Activated CD8-positive, alpha-beta memory T cell treated with anti-CD3 and anti-CD28 coated beads for 36 hours (primary cell): ENCODE results near the gene IPP. TPM values are rescaled to one million over a fixed set of nuclear protein-coding genes. Genes with fewer than 3 reads are reported as not detected.

Source experiments
- CTCF ChIA-PET: fragments of 350-600 bp; sonication (Branson Sonifier 250); formaldehyde crosslinking; loops from one replicate; lab custom pipeline; 2021; ENCODE audit warnings: antibody characterized with exemption; lab: Charles Lee
- POLR2A ChIA-PET: fragments of 350-600 bp; sonication (Branson Sonifier 250); formaldehyde crosslinking; loops from one replicate; lab custom pipeline; 2021; ENCODE audit warnings: antibody characterized with exemption; lab: Charles Lee
- total RNA-seq, 2 experiments: library from RNA; stranded (reverse); gene quantifications; one replicate each; pipeline ENCODE4 v1.2.3, GENCODE V29; 2021

The IPP gene
- total RNA-seq, 2 experiments from 2014 or later: 16.5 to 16.6 TPM

- CTCF ChIA-PET: no interaction called here
These were observed 63.3 kb downstream of the IPP start for GRCh38 chr1:45687014-45687753.

GRCh38 chr1:45686288-45687013 is 64.0 kb downstream of the IPP start, which contains the start of gene GPBP1L1:
Gene GPBP1L1, minus strand, starts transcription at chr1:45686533. Its CDS starts 27,446 bp downstream, at chr1:45659087.
- ChIA-PET POLR2A (interaction anchor here (0.5 to 2.0 kb wide), 7 partner anchors 8 to 165 kb away, joined by 3 to 10 read pairs (median 3); partner anchors contain the start of gene PRDX1), CTCF (interaction anchor here (0.6 to 1.3 kb wide), 2 partner anchors 30 to 173 kb away, joined by 3 to 5 read pairs; no protein-coding TSS in a partner anchor)

More at GRCh38 chr1:45687014-45687753, 63.3 kb downstream of the IPP start:
- POLR2A ChIA-PET: interaction anchor here (2.0 kb wide), 2 partner anchors 32 to 165 kb away, joined by 8 read pairs; partner anchors contain the start of gene PRDX1

- ChIA-PET CTCF (interaction anchor here (0.6 to 1.3 kb wide), 2 partner anchors 30 to 174 kb away, joined by 3 to 5 read pairs; no protein-coding TSS in a partner anchor), POLR2A (interaction anchor here (0.5 to 2.0 kb wide), 8 partner anchors 8 to 164 kb away, joined by 3 to 10 read pairs (median 3); partner anchors contain the start of gene PRDX1)
These were observed 64.5 kb downstream of the IPP start for GRCh38 chr1:45686015-45686287.

GRCh38 chr1:45685308-45686014 is 65.0 kb downstream of the IPP start:
- POLR2A ChIA-PET: interaction anchor here (0.6 to 2.0 kb wide), 6 partner anchors 9 to 164 kb away, joined by 3 to 8 read pairs (median 3); partner anchors contain the start of gene PRDX1
- CTCF ChIA-PET: interaction anchor here (0.6 to 1.3 kb wide), 2 partner anchors 29 to 174 kb away, joined by 3 to 5 read pairs; no protein-coding TSS in a partner anchor

GRCh38 chr1:45684402-45684801 is 66.1 kb downstream of the IPP start:
- CTCF ChIA-PET: interaction anchor here (0.6 kb wide), 1 partner anchor 72 kb away, joined by 3 read pairs; no protein-coding TSS in a partner anchor

GRCh38 chr1:45682942-45683341 is 67.5 kb downstream of the IPP start:
- ChIA-PET CTCF (no interaction called here), POLR2A (interaction anchor here (0.6 kb wide), 1 partner anchor 30 kb away, joined by 4 read pairs; no protein-coding TSS in a partner anchor)

More at GRCh38 chr1:45684402-45684801, 66.1 kb downstream of the IPP start:
- POLR2A ChIA-PET: no interaction called here

GRCh38 chr1:45679123-45679522 is 71.3 kb downstream of the IPP start:
- ChIA-PET POLR2A (no interaction called here), CTCF (no interaction called here)

GRCh38 chr1:45678489-45678888 is 72.0 kb downstream of the IPP start:
- ChIA-PET CTCF (no interaction called here), POLR2A (no interaction called here)

GRCh38 chr1:45677751-45678245 is 72.7 kb downstream of the IPP start:
- CTCF ChIA-PET: no interaction called here
- POLR2A ChIA-PET: interaction anchor here (0.9 kb wide), 1 partner anchor 8 kb away, joined by 3 read pairs; the partner anchor contains the start of gene GPBP1L1

- POLR2A ChIA-PET: interaction anchor here (0.6 to 0.7 kb wide), 3 partner anchors 12 to 994 kb away, joined by 3 to 8 read pairs (median 4); no protein-coding TSS in a partner anchor
- CTCF ChIA-PET: interaction anchor here (1.0 kb wide), 1 partner anchor 149 kb away, joined by 4 read pairs; no protein-coding TSS in a partner anchor
These were observed 73.9 kb downstream of the IPP start for GRCh38 chr1:45676553-45676952.

GRCh38 chr1:45674478-45674877 is 76.0 kb downstream of the IPP start:
- ChIA-PET CTCF (no interaction called here), POLR2A (no interaction called here)

- POLR2A ChIA-PET: no interaction called here
- CTCF ChIA-PET: no interaction called here
These were observed 76.5 kb downstream of the IPP start for GRCh38 chr1:45673956-45674355.

GRCh38 chr1:45669859-45670655 is 80.4 kb downstream of the IPP start:
- POLR2A ChIA-PET: interaction anchor here (0.6 kb wide), 1 partner anchor 79 kb away, joined by 3 read pairs; no protein-coding TSS in a partner anchor
- CTCF ChIA-PET: no interaction called here

GRCh38 chr1:45669379-45669778 is 81.1 kb downstream of the IPP start:
- CTCF ChIA-PET: no interaction called here
- POLR2A ChIA-PET: no interaction called here

GRCh38 chr1:45668526-45668925 is 81.9 kb downstream of the IPP start:
- POLR2A ChIA-PET: no interaction called here
- CTCF ChIA-PET: interaction anchor here (0.6 kb wide), 1 partner anchor 234 kb away, joined by 3 read pairs; no protein-coding TSS in a partner anchor

GRCh38 chr1:45667321-45668111 is 82.9 kb downstream of the IPP start:
- ChIA-PET POLR2A (no interaction called here), CTCF (no interaction called here)

GRCh38 chr1:45666836-45667235 is 83.6 kb downstream of the IPP start:
- ChIA-PET POLR2A (no interaction called here), CTCF (no interaction called here)
